GM12878 (cell line): ENCODE results near the gene SLC4A1. TPM values are rescaled to one million over a fixed set of nuclear protein-coding genes. Genes with fewer than 3 reads are reported as not detected.

Source experiments
- ATAC-seq: fragments of 200-7000 bp; cut with Tn5 transposase; 3 replicates; pipeline ENCODE4 v1.9.1; 2020; ENCODE audit warnings: mild to moderate bottlenecking, moderate library complexity
- BruUV-seq: library from RNA; stranded (reverse); fragments of 400-500 nt; replicated peaks from 2 replicates; lab custom pipeline; 2021; lab: Mats Ljungman, UMichigan
- CTCF ChIA-PET: fragments of 300-600 bp; sonication (Branson Sonifier 250); formaldehyde crosslinking; extraction: SDS; loops from one replicate; lab custom pipeline; 2021; ENCODE audit warnings: inconsistent platforms; lab: Yijun Ruan, JAX
- POLR2A ChIA-PET: fragments of 350-600 bp; formaldehyde crosslinking; extraction: SDS; loops from one replicate; lab custom pipeline; 2021; ENCODE audit warnings: inconsistent platforms; lab: Charles Lee
- RAD21 ChIA-PET: fragments of 300-600 bp; sonication (Branson Sonifier 250); formaldehyde crosslinking; loops from one replicate; lab custom pipeline; 2023; ENCODE audit warnings: antibody characterized with exemption; ENCODE audit not compliant: unreplicated experiment; lab: Charles Lee
- SMC1A ChIA-PET: fragments of 300-600 bp; sonication (Branson Sonifier 250); formaldehyde crosslinking; loops from one replicate; lab custom pipeline; 2023; ENCODE audit not compliant: unreplicated experiment, uncharacterized antibody; lab: Charles Lee
- DNase-seq: peaks from one replicate; pipeline ENCODE4 v3.0.0-alpha.2; 2011; ENCODE audit warnings: low read depth, low spot score
- FAIRE-seq: peaks from 3 replicates; lab custom pipeline; 2011; peaks lifted over from hg19 to GRCh38; lab: Jason Lieb, UNC
- H2AFZ ChIP-seq: 2 replicates; pipeline ENCODE4 v1.6.0; 2011; ENCODE audit warnings: low read depth, low read length, control low read depth; ENCODE audit not compliant: control insufficient read depth
- H3K27ac ChIP-seq: 2 replicates; pipeline ENCODE4 v1.5.1; 2011; ENCODE audit warnings: control low read depth; ENCODE audit not compliant: control insufficient read depth, insufficient read depth
- H3K27me3 ChIP-seq, 2 experiments: replicated peaks in 1 of 2; 2 replicates each; pipeline versions ENCODE4 v1.6.0 to v1.6.1; 2011; ENCODE audit warnings: low read length in 1 of 2; ENCODE audit not compliant: control insufficient read depth in 2 of 2, insufficient read depth in 2 of 2
- H3K36me3 ChIP-seq, 2 experiments: 2 replicates each; pipeline ENCODE4 v1.5.1; 2011; ENCODE audit warnings: low read length in 1 of 2; ENCODE audit not compliant: control insufficient read depth in 2 of 2, insufficient read depth in 2 of 2
- H3K4me1 ChIP-seq: 2 replicates; pipeline ENCODE4 v1.6.1; 2011; ENCODE audit warnings: mild to moderate bottlenecking, low read length, moderate library complexity, mixed read lengths; ENCODE audit not compliant: control insufficient read depth, insufficient read depth
- H3K4me2 ChIP-seq: 2 replicates; pipeline ENCODE4 v1.6.0; 2011; ENCODE audit warnings: control low read depth; ENCODE audit not compliant: control insufficient read depth, insufficient read depth
- H3K4me3 ChIP-seq: fragments of 200-600 bp; sonication (generic); 2 replicates; pipeline ENCODE4 v1.5.1; 2016
- H3K79me2 ChIP-seq: 2 replicates; pipeline ENCODE4 v1.6.0; 2011; ENCODE audit warnings: low read length; ENCODE audit not compliant: control insufficient read depth, insufficient read depth
- H3K9ac ChIP-seq: 2 replicates; pipeline ENCODE4 v1.8.0; 2011; ENCODE audit warnings: low read length, control low read depth, mixed read lengths; ENCODE audit not compliant: control insufficient read depth, insufficient read depth
- H3K9me3 ChIP-seq: replicated peaks from 3 replicates; pipeline ENCODE4 v1.5.1; 2011; ENCODE audit warnings: mild to moderate bottlenecking, low read length; ENCODE audit not compliant: control insufficient read depth, insufficient read depth
- H4K20me1 ChIP-seq: 2 replicates; pipeline ENCODE4 v1.6.0; 2011; ENCODE audit not compliant: control insufficient read depth, insufficient read depth
- ASH2L ChIP-seq: fragments of 300-600, 200-600 bp; sonication (generic); IDR thresholded peaks from 2 replicates; pipeline ENCODE4 v1.6.1; 2017; ENCODE audit warnings: low read depth, mild to moderate bottlenecking, borderline replicate concordance
- FOS ChIP-seq: IDR thresholded peaks from 3 replicates; pipeline ENCODE4 v1.6.1; 2011; ENCODE audit warnings: borderline replicate concordance; ENCODE audit not compliant: insufficient read length; ENCODE audit errors: extremely low read depth
- FOXM1 ChIP-seq: IDR thresholded peaks from 2 replicates; pipeline ENCODE4 v1.6.1; 2012; ENCODE audit warnings: low read depth, mild to moderate bottlenecking, inconsistent platforms, low read length, moderate library complexity
- HDAC6 ChIP-seq: fragments of 200-600 bp; sonication (generic); IDR thresholded peaks from one replicate; pipeline ENCODE4 v1.8.0; 2017; ENCODE audit warnings: antibody characterized with exemption; ENCODE audit not compliant: unreplicated experiment
- JUND ChIP-seq: IDR thresholded peaks from 2 replicates; pipeline ENCODE4 v1.6.1; 2012; ENCODE audit warnings: low read depth, mild to moderate bottlenecking, low read length, improper control_type of control experiment, moderate library complexity
- NBN ChIP-seq: fragments of 450-650 bp; IDR thresholded peaks from 2 replicates; pipeline ENCODE4 v1.6.1; 2016
- NR2F1 ChIP-seq: fragments of 450-650 bp; conservative IDR thresholded peaks from 2 replicates; pipeline ENCODE4 v1.6.1; 2017; ENCODE audit warnings: mild to moderate bottlenecking
- PAX8 ChIP-seq: fragments of 450-650 bp; IDR thresholded peaks from 2 replicates; pipeline ENCODE4 v1.6.1; 2017; ENCODE audit warnings: mild to moderate bottlenecking, moderate library complexity
- POLR2AphosphoS2 ChIP-seq: IDR thresholded peaks from 2 replicates; pipeline ENCODE4 v1.6.1; 2011; ENCODE audit warnings: low read depth, mild to moderate bottlenecking, low read length, improper control_type of control experiment, moderate library complexity
- SMAD1 ChIP-seq: fragments of 450-650 bp; IDR thresholded peaks from 2 replicates; pipeline ENCODE4 v1.6.1; 2018; ENCODE audit warnings: mild to moderate bottlenecking, low read depth; ENCODE audit not compliant: partially characterized antibody
- WGBS: methylation state at CpG from one replicate; pipeline ENCODE4 v1.1.6; 2016; ENCODE audit warnings: low lambda C conversion rate; ENCODE audit not compliant: insufficient replicate concordance, insufficient coverage; ENCODE audit errors: missing lambda C conversion rate; 5-methylcytosine and 5-hydroxymethylcytosine counted together
- in situ Hi-C: fragments of 300-500 bp; cut with MboI; formaldehyde crosslinking; loops from 9 replicates; pipeline ENCODE4 v1.14.3; 2018; ENCODE audit warnings: mixed read lengths
- intact Hi-C: fragments of 100-400 bp; cut with micrococcal nuclease; formaldehyde crosslinking; loops from one replicate; pipeline ENCODE4 v1.14.2; 2022; ENCODE audit not compliant: unreplicated experiment
- polyA plus RNA-seq, 11 experiments: library from polyadenylated mRNA; depleted of rRNA in 4 of 11; unstranded in 6 of 11; stranded (reverse) in 5 of 11; fragments of >200 nt; fragmentation: Nextera tagmentation in 4 of 11; fragmentation: Illumina TruSeq in 1 of 11; extraction: Ambion mirVana in 4 of 11; extraction: Trizol in 1 of 11; gene quantifications; 1 replicate in 1 of 11; 2 replicates in 10 of 11; pipeline versions ENCODE4 v1.2.1 to v1.2.3, GENCODE V29; 2011 to 2016; ENCODE audit warnings: inconsistent platforms in 2 of 11, missing spikeins in 2 of 11, low read depth in 1 of 11
- total RNA-seq, 4 experiments: library from RNA; depleted of rRNA in 3 of 4; stranded (reverse); fragments of >200 nt in 3 of 4; fragmentation: Illumina TruSeq in 1 of 4; extraction: Trizol in 1 of 4; gene quantifications; 2 replicates each; pipeline versions ENCODE4 v1.2.1 to v1.2.3, GENCODE V29; 2013 to 2021
- TF ChIP-seq, protein P1 (sequence below): IDR thresholded peaks from 2 replicates; pipeline ENCODE4 v1.6.1; 2011; ENCODE audit warnings: low read depth, mild to moderate bottlenecking, low read length, moderate library complexity, borderline replicate concordance; ENCODE audit errors: extremely low read depth
- TF ChIP-seq, protein P2 (sequence below): IDR thresholded peaks from 2 replicates; pipeline ENCODE4 v1.6.1; 2011; ENCODE audit warnings: low read depth, low read length, improper control_type of control experiment, borderline replicate concordance
- TF ChIP-seq, protein P3 (sequence below): IDR thresholded peaks from 2 replicates; pipeline ENCODE4 v1.6.1; 2011; ENCODE audit warnings: borderline replicate concordance, low read depth, mild to moderate bottlenecking, moderate library complexity, low read length; ENCODE audit not compliant: insufficient read depth, poor library complexity, severe bottlenecking
- TF ChIP-seq, protein P4 (sequence below): fragments of 450-650 bp; IDR thresholded peaks from 2 replicates; pipeline ENCODE4 v1.6.1; 2017; ENCODE audit warnings: borderline replicate concordance

The SLC4A1 gene
- total and polyA plus RNA-seq, 10 of the 15 experiments (the other 5 are each of a cell fraction or from before 2014, with no cell fraction given) = 0.03 TPM; not detected in 9

DNA sequence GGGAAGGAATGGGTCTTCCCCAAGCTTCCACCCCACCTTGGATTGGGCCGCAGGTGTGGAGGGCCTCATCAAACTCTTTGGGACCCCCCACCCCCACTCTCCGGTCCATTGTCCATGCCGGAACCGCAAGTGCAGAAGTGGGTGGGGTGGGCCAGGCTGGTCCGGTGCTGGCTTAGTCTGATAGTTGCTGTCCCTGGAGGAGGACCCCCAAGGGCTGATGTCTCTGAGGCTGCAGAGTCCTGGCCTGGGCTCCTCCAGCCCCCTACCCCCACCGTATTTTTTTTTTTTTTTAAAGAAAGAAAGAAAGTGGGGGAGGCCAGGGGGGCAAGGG is 61.1 kb downstream of the SLC4A1 start:
- POLR2A ChIA-PET = interaction anchor here (0.5 to 0.8 kb wide), 3 partner anchors 12 to 155 kb away, joined by 3 to 5 read pairs (median 3); no protein-coding TSS in a partner anchor
- 100% methylated on average over 5 of the region's 6 CpGs for whole genome bisulfite sequencing
- H3K9ac ChIP-seq = no peak overlapping the region
- no peak overlapping the region for H3K27ac ChIP-seq
- H3K36me3 ChIP-seq = peaks cover 25 to 31% of the 10 kb centered on the region in 2 experiments; a peak in 3 of 4 replicates
- no peaks in the 10 kb centered on the region for H3K9me3 ChIP-seq
- intact Hi-C loops = no loop called here
- H3K4me3 ChIP-seq = no peak overlapping the region
- H2AFZ ChIP-seq = no peak overlapping the region
- DNase-seq (no peak), FAIRE-seq (no peak), ATAC-seq (no peak)
- CTCF ChIA-PET = interaction anchor here (0.6 to 7.0 kb wide), 5 partner anchors 10 to 141 kb away, joined by 3 to 135 read pairs (median 3); partner anchors contain the start of gene GRN
- in situ Hi-C loops = loop anchor here (25.0 kb wide), 1 partner anchor 306 kb away; the partner anchor contains the start of gene GPATCH8
- peaks cover 3% of the 10 kb centered on the region for H3K79me2 ChIP-seq
- no peaks in the 10 kb centered on the region for H3K27me3 ChIP-seq
- H3K4me1 ChIP-seq = peaks cover 22% of the 10 kb centered on the region
- RAD21 ChIA-PET = no interaction called here
- SMC1A ChIA-PET = interaction anchor here (0.9 kb wide), 1 partner anchor 154 kb away, joined by 3 read pairs; no protein-coding TSS in a partner anchor
- BruUV-seq = no TSS peak
- peaks cover 2% of the 10 kb centered on the region; the same call in 1 of the 2 replicates for H4K20me1 ChIP-seq
- TF ChIP-seq NBN = no peak
- TF ChIP-seq ASH2L = no peak
- no peak for TF ChIP-seq POLR2AphosphoS2
- TF ChIP-seq PAX8 = no peak
- TF ChIP-seq, protein P1, sequence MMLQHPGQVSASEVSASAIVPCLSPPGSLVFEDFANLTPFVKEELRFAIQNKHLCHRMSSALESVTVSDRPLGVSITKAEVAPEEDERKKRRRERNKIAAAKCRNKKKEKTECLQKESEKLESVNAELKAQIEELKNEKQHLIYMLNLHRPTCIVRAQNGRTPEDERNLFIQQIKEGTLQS = no peak
- no peak for TF ChIP-seq JUND
- TF ChIP-seq, protein P2, sequence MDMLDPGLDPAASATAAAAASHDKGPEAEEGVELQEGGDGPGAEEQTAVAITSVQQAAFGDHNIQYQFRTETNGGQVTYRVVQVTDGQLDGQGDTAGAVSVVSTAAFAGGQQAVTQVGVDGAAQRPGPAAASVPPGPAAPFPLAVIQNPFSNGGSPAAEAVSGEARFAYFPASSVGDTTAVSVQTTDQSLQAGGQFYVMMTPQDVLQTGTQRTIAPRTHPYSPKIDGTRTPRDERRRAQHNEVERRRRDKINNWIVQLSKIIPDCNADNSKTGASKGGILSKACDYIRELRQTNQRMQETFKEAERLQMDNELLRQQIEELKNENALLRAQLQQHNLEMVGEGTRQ = no peak
- no peak for TF ChIP-seq SMAD1
- TF ChIP-seq, protein P3, sequence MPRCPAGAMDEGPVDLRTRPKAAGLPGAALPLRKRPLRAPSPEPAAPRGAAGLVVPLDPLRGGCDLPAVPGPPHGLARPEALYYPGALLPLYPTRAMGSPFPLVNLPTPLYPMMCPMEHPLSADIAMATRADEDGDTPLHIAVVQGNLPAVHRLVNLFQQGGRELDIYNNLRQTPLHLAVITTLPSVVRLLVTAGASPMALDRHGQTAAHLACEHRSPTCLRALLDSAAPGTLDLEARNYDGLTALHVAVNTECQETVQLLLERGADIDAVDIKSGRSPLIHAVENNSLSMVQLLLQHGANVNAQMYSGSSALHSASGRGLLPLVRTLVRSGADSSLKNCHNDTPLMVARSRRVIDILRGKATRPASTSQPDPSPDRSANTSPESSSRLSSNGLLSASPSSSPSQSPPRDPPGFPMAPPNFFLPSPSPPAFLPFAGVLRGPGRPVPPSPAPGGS = no peak
- no peak for TF ChIP-seq NR2F1
- no peak for TF ChIP-seq HDAC6
- no peak for TF ChIP-seq FOXM1
- TF ChIP-seq FOS = no peak
- TF ChIP-seq, protein P4, sequence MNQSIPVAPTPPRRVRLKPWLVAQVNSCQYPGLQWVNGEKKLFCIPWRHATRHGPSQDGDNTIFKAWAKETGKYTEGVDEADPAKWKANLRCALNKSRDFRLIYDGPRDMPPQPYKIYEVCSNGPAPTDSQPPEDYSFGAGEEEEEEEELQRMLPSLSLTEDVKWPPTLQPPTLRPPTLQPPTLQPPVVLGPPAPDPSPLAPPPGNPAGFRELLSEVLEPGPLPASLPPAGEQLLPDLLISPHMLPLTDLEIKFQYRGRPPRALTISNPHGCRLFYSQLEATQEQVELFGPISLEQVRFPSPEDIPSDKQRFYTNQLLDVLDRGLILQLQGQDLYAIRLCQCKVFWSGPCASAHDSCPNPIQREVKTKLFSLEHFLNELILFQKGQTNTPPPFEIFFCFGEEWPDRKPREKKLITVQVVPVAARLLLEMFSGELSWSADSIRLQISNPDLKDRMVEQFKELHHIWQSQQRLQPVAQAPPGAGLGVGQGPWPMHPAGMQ = no peak
- H3K4me2 ChIP-seq = no peak overlapping the region
